Muscle layer of duodenum (tissue), 2 donors: Measurements from ENCODE around the gene SLC38A10.

ENCODE experiments used
- H3K27ac ChIP-seq: one replicate; pipeline ENCODE4 v1.7.0; 2013; ENCODE audit warnings: mild to moderate bottlenecking, low read length
- H3K27me3 ChIP-seq: one replicate; pipeline ENCODE4 v1.7.0; 2013; ENCODE audit warnings: low read depth, mild to moderate bottlenecking, control low read depth, low read length
- H3K36me3 ChIP-seq, 2 donors: one replicate each; pipeline ENCODE4 v1.7.0; 2013; ENCODE audit warnings: low read length in 2 of 2, control low read depth in 1 of 2, mild to moderate bottlenecking in 1 of 2; ENCODE audit not compliant: insufficient read depth in 2 of 2, control insufficient read depth in 1 of 2
- H3K4me1 ChIP-seq, 2 donors: one replicate each; pipeline ENCODE4 v1.7.0; 2013; ENCODE audit warnings: low read length in 2 of 2, mild to moderate bottlenecking in 2 of 2, control low read depth in 1 of 2, moderate library complexity in 1 of 2; ENCODE audit not compliant: insufficient read depth in 2 of 2, control insufficient read depth in 1 of 2
- H3K4me3 ChIP-seq, 2 donors: one replicate each; pipeline ENCODE4 v1.7.0; 2013; ENCODE audit warnings: low read length in 2 of 2, low read depth in 1 of 2, mild to moderate bottlenecking in 1 of 2
- H3K9me3 ChIP-seq, 2 donors: one replicate each; pipeline ENCODE4 v1.7.0; 2013; ENCODE audit warnings: low read length in 2 of 2, control low read depth in 1 of 2, mild to moderate bottlenecking in 1 of 2; ENCODE audit not compliant: control insufficient read depth in 1 of 2
- donor health status: healthy.

SLC38A10 gene

DNA sequence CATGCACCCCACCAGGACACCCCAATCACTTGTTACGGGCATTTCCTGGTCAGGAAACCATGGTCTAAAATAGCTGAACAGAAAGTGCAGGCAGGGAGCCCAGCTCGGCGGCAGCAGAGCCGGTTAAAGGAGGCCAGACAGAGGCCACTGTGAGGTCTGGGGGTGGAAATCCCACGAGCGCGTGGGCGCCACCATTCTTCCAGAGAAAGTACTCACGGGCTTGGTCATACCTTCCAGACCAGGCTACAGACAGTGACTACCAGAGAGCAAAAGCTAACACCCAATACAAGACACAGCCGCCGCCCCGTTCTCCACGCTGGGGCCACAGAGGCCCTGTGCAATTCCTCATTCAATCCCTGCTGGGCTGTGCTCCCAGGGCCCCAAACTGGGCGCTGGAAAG lies 84.2 kb downstream of the SLC38A10 start:
- Histone ChIP-seq H3K27ac (no peak overlapping the region), H3K36me3 (peaks cover 0 to 9% of the 10 kb centered on the region in 2 donors), H3K4me3 (no peak overlapping the region), H3K9me3 (no peaks in the 10 kb centered on the region), H3K4me1 (no peaks in the 10 kb centered on the region), H3K27me3 (no peaks in the 10 kb centered on the region)

DNA sequence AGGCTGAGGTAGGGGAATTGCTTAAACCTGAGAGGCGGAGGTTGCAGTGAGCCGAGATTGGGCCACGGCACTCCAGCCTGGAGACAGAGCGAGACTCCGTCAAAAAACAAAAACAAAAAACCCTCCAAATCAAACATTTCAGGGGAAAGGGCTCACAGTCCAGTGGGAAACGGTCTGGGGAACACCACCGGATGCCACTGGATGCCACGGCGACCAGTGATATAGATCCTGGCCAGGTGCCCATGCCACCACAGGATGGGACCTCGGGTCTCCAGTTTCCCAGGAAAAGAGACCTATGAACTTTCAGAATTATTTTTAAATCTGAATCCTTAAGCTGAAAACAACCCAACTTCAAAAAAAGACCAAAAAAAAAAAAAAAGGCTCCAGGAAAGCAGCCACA lies 84.6 kb downstream of the SLC38A10 start:
- peaks cover 0 to 9% of the 10 kb centered on the region in 2 donors for H3K36me3 ChIP-seq
- no peak overlapping the region for H3K4me3 ChIP-seq
- no peaks in the 10 kb centered on the region for H3K9me3 ChIP-seq
- no peaks in the 10 kb centered on the region for H3K27me3 ChIP-seq
- no peak overlapping the region for H3K27ac ChIP-seq
- no peaks in the 10 kb centered on the region for H3K4me1 ChIP-seq

DNA sequence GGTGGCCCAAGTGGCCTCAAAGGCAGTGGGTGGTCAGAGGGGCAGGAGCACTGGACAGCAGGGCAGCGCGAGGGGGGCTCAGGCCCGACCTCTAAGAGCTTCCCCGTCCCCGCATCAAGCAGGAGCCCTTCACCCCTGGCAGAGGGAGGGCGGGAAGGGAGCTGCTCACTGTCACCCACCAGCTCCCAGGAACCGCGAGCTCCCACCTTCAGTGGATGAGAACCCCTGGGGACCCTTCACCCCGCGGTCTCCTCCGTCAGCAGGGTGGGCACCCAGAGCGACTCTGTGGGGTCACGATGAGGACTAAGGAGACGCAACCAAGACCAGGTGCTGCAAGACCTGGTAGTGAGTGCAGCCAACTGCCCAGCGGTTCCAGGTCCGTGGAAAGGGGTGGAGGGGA lies 86.0 kb downstream of the SLC38A10 start:
- Histone ChIP-seq H3K9me3 (no peaks in the 10 kb centered on the region), H3K36me3 (peaks cover 0 to 9% of the 10 kb centered on the region in 2 donors), H3K27ac (no peak overlapping the region), H3K4me1 (no peaks in the 10 kb centered on the region), H3K27me3 (no peaks in the 10 kb centered on the region), H3K4me3 (no peak overlapping the region)

DNA sequence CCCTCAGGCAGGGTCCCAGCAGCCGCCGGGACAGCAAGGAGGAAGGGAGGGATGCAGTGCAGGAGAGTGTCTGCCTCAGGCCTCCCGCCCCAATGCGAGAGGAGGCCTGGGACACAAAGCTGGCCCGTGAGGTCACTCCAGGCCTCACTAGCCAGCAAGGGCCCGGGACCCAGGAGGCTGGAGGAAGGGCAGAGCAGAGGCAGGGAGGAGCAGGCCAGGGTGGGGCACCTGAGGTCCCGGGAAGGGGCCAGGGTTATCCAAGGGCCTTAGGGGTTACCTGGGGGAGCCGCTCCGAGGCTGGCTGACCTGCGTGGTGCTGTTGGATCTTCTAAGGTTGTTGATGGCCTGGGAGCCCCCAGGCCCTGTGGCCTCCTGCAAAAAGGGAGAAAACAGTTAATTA lies 86.5 kb downstream of the SLC38A10 start:
- peaks cover 0 to 9% of the 10 kb centered on the region in 2 donors for H3K36me3 ChIP-seq
- no peaks in the 10 kb centered on the region for H3K9me3 ChIP-seq
- no peak overlapping the region for H3K4me3 ChIP-seq
- no peak overlapping the region for H3K27ac ChIP-seq
- no peaks in the 10 kb centered on the region for H3K4me1 ChIP-seq
- H3K27me3 ChIP-seq, result no peaks in the 10 kb centered on the region

DNA sequence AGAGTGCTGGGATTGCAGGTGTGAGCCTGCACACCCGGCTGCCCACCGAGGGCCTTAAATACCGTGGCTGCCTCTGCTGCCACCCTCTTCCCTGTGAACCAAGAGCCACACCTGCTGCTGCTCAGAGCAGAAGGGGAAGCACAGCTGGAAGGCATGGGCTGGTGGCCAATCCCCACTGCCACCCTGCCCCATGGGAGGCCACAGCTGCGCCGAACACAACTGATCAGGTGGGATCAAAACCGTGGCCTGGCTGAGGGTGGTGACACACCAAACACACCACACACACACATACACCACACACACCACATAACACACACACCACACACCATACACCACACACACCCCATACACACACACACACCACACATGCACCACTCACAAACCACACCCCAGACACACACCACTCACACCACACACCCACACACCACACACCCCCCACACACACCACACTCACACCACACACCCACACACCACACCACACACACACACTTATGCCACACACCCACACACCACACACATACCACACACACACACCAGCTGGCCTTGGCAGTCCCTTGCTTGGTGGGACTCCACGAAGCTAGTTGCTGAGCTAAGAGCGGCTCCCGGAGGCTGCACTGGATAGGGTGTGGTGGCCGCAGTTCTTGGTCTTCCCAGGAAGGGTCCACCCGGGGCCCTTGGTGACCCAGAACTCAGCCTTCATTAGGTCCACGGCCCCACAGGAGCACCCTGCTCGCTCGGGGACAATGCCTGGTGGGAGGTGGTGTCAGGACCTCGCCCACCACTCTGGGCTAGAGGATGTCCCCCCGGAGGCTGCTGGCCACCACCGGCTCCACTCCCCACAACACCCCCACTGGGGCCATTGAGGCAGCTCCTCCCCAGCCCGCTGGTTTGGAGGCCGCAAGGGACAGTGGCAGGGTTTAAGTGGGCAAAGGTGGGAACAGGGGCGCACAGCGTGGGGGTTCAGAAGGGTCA lies 87.2 kb downstream of the SLC38A10 start:
- Histone ChIP-seq H3K4me3 (no peak overlapping the region), H3K27ac (no peak overlapping the region), H3K27me3 (no peaks in the 10 kb centered on the region), H3K9me3 (no peaks in the 10 kb centered on the region), H3K4me1 (no peaks in the 10 kb centered on the region), H3K36me3 (peaks cover 0 to 14% of the 10 kb centered on the region in 2 donors)

DNA sequence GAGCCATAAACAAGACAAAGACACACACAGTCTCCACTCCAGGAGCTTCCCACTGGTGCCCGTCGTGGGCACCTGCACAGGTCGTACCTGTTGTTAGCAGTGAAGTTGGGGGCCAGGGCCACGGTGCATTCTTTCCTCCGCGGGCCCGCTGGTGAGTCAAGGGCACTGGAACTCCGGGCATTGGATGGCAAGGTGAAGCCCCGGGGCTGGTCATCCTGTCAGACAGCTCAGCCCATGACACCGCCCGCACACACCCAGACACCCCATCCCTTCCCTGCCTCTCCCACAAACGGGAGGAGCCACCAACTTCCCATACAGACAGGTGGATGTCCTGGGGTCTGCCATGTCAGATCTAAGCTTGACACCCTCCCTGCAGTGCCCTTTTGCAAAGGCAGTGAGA lies 88.5 kb downstream of the SLC38A10 start:
- no peak overlapping the region for H3K4me3 ChIP-seq
- no peak overlapping the region for H3K27ac ChIP-seq
- peaks cover 0 to 19% of the 10 kb centered on the region in 2 donors for H3K36me3 ChIP-seq
- H3K27me3 ChIP-seq, result no peaks in the 10 kb centered on the region
- H3K9me3 ChIP-seq, result no peaks in the 10 kb centered on the region
- H3K4me1 ChIP-seq, result no peaks in the 10 kb centered on the region

DNA sequence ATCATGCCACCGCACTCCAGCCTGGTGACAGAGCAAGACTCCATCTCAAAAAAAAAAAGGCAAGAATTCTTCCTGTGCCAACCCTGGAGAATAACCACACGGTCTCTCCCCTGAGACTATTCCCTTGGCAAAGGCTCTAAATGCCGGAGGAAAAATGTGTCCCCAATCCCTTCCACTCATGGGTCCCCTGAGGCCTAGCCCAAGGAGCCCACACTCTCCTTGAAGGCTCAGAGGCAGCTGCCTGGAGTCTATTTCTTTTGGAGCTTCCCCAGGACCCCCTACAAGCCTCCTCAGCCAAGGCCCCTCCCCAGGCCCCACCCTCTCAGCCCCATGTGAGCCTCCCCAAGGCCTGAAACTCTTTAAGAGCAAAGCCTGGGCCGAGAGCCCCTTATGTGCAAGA lies 88.9 kb downstream of the SLC38A10 start:
- Histone ChIP-seq H3K36me3 (peaks cover 0 to 19% of the 10 kb centered on the region in 2 donors), H3K27ac (no peak overlapping the region), H3K4me1 (no peaks in the 10 kb centered on the region), H3K27me3 (no peaks in the 10 kb centered on the region), H3K4me3 (no peak overlapping the region), H3K9me3 (no peaks in the 10 kb centered on the region)

DNA sequence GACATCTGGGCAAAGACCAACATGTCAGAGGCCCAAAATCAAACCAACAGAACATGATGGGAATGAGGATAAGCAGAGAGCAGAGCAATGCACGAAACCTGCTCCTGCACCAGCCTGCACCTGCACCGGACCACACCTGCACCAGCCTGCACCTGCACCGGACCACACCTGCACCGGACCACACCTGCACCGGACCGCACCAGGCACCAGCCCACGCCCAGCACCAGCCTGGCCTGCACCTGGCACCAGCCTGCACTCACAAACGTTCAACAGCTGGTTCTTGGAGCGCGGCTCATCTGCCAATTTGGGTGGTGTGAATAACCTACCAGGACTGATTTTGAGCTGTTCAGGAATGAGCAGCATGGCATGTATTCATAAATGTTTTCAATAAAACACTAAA lies 90.5 kb downstream of the SLC38A10 start:
- Histone ChIP-seq H3K4me1 (no peaks in the 10 kb centered on the region), H3K4me3 (no peak overlapping the region), H3K27ac (no peak overlapping the region), H3K27me3 (no peaks in the 10 kb centered on the region), H3K9me3 (no peaks in the 10 kb centered on the region), H3K36me3 (peaks cover 0 to 20% of the 10 kb centered on the region in 2 donors)

DNA sequence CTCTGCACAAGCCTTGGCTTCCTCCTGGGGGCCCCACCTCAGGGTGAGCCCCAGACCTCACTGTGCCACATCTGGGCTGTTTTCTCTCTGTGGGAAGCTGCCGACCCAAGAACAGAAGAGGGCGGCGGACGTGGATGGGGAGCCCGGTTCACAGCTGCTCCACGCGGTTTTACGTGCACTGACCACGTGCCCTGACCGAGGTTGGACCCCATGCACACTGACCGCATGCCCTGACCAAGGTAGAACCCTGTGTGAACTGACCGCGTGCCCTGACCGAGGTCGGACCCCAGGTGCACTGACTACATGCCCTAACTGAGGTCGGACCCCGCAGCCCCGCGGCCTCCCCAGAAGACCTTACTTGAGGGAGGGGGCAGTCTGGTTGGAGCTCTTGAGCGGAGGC lies 92.0 kb downstream of the SLC38A10 start:
- no peaks in the 10 kb centered on the region for H3K4me1 ChIP-seq
- no peaks in the 10 kb centered on the region for H3K27me3 ChIP-seq
- no peak overlapping the region for H3K27ac ChIP-seq
- no peaks in the 10 kb centered on the region for H3K9me3 ChIP-seq
- no peak overlapping the region for H3K4me3 ChIP-seq
- peaks cover 0 to 20% of the 10 kb centered on the region in 2 donors for H3K36me3 ChIP-seq

DNA sequence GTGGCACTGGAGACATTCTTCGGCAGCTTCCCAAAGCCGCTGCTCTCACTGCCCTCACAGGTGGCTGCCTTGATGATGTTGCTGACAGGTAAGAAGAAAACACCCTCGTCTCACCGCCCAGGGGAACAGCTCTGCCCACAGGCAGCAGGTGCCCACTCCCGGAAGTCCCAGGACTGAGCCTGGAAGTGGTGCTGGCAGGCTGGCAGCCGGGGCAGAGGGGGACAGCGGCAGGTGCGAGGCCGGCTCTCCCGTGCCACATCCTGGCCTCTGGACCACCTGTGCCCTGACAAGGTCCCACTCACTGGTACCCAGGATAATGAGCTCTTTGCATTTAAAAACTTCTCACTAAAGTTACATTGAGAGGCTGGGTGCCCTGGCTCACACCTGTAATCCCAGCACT lies 92.8 kb downstream of the SLC38A10 start:
- Histone ChIP-seq H3K27me3 (no peaks in the 10 kb centered on the region), H3K9me3 (no peaks in the 10 kb centered on the region), H3K4me3 (no peak overlapping the region), H3K27ac (no peak overlapping the region), H3K4me1 (no peaks in the 10 kb centered on the region), H3K36me3 (peaks cover 0 to 27% of the 10 kb centered on the region in 2 donors)

DNA sequence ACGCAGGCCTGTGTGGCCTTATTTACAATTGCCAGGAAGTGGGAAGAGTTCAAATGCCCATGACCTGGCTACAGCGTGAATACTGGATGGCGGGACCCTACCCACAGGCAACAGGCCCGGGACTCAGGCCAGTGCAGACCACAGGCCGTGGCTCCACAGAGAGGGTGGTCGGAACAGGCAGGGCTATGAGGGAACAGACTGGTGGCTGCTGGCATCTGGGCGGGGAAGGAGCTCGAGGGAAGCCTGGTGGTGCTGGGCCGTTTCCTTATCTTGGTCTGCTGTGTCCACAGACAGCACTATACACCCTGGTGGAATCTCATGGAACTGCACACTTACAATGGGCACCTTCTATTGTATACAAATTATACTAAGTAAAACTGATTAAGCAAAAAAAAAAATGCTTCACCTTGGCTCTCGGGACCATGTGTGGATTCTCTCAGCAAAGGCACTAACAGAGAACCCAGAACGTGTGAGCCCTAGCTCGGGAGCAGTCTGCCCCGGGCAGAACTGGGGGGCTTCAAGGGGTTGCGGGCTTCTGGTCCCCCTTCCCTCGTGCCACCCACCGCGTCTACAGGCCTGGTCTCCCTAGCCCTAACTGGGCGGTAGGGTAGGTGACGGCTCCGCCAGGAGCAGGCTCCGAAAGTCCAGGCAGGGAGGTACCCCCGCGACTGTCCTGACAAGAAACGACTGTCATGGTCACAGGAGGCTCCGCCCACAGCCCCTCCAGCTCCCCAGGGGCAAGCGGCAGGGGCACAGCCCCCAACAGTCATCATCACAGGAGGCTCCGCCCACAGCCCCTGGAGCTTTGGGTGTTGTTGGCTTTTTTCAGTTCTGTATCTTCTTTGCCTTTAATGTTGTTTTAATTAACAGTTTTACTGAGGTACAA lies 94.2 kb downstream of the SLC38A10 start:
- H3K4me1 ChIP-seq, result no peaks in the 10 kb centered on the region
- H3K36me3 ChIP-seq, result peaks cover 0 to 25% of the 10 kb centered on the region in 2 donors
- no peak overlapping the region for H3K27ac ChIP-seq
- no peak overlapping the region for H3K4me3 ChIP-seq
- no peaks in the 10 kb centered on the region for H3K27me3 ChIP-seq
- no peaks in the 10 kb centered on the region for H3K9me3 ChIP-seq
